Activated CD4-positive, alpha-beta T cell treated with anti-CD3 and anti-CD28 coated beads for 48 hours (primary cell): ENCODE measurements around the gene GPR15.

Experiments
- DNase-seq: peaks from one replicate; pipeline ENCODE4 v3.0.0-alpha.2; 2020

Gene GPR15

DNA sequence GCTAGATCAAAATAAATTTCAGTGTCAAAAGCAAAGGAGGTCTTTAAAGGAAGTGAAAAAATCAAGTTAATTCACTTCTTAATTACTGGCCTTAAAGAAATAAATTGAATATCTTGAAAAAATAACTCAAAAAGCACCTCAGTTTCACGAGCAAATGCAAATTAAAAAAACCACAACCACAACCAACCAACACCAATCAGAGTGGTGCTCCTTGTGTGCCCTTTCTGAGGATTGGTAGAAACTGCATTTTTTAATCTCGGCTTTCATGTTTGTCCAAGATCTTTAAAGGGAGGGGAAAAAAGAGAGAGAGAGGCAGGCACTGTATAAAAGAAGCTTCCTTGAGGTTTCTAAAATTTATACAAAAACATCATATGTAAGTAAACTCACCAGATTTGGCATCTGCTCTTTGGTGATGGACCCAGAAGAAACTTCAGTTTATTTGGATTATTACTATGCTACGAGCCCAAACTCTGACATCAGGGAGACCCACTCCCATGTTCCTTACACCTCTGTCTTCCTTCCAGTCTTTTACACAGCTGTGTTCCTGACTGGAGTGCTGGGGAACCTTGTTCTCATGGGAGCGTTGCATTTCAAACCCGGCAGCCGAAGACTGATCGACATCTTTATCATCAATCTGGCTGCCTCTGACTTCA lies at the start of gene GPR15:
TSS of gene GPR15 (plus strand) at position 357 of the 653 bp plus-strand sequence. CDS start at position 413, 56 bp downstream.
- no peak for DNase-seq

DNA sequence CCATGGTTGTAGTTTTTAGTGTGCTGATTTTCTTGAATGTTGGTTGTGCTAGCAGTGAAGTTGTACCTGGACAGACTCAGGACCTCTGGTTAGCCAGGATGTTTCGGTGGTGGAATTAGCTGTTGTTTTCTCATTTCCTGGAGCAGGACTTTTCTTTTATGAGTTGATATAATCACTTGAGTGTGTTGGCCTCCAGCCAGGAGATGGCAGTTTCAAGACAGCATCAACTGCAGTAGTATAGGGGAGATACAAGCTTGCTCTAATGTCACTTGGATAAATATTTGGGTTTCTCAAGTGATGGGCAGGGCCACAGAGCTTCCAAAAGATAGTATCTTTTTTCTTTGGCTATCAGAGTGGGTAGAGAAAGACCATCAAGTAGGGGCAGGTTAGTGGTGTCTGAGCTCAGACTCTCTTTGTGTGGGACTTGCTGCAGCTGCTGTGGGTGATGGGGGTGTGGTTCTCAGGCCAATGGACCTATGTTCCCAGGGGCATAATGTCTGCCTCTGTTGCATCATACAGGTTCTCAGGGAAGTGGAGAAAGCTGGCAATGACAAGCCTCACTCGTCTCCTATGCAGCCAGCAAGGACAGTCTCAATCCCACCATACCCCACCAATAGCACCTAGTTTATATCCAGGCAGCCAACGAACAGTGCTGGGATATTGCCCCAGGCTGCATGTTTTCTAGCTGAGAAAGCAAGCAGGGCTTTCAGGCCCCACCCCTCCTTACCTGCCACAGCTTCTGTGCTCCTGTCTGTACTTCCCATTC lies 48.9 kb upstream of the GPR15 start:
- DNase-seq, result no peak

DNA sequence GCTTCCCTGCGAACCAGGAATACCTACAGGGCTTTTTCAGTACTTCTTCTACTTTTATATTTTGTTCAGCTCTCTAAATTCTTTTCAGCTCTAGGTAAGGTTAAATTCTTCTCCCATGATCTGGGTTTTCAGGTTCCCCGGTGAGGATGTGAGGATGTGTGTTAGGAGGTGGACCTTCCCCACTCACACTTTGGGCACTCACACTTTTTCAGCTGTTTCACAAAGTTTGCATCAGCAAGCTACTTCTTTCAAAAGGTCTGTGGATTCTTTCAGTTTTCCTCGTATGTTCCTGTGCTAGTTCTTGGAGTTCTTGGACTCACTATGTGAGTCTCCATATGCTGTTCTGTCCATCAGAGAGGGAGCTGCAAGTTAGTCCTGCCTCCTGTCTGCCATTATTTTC lies 48.2 kb upstream of the GPR15 start:
- DNase-seq, result no peak

DNA sequence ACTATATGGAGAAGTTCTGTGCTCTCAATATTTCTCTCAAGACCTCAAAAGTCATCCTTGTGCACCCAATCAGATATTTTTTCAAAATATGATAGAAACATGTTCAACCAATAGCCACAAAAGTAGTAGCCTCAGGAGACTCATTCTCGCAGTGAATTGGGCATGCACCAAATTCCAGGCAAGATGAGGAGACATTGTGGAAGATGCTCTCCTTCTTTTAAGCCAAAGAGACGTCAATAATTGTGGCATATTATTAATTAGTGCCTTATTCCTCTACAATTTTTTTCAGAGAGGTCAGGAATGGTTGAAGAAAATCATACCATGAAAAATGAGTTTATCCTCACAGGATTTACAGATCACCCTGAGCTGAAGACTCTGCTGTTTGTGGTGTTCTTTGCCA lies 34.4 kb upstream of the GPR15 start, which contains the start of gene OR5K2:
TSS of gene OR5K2 (plus strand) at position 301 of the 400 bp plus-strand sequence. CDS start at position 301, 0 bp downstream.
- no peak for DNase-seq

DNA sequence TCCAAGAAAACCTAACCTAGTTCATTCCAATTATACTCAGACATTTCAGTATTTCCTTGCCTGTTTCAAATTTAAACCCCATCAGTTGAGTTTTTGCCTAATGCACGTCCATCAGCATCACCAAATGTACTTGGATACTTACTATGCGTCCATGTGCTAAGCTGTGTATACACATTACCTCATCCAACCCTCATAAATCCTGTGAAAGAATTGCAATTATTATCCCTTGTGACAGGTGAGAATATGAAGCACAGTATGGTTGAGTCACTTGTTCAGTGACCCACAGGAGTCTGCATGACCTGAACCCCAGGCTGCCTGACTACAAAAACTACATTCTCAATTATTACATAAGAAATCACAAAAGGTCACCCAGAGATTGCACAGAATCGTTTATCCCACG lies 31.8 kb upstream of the GPR15 start:
- DNase-seq, result no peak

DNA sequence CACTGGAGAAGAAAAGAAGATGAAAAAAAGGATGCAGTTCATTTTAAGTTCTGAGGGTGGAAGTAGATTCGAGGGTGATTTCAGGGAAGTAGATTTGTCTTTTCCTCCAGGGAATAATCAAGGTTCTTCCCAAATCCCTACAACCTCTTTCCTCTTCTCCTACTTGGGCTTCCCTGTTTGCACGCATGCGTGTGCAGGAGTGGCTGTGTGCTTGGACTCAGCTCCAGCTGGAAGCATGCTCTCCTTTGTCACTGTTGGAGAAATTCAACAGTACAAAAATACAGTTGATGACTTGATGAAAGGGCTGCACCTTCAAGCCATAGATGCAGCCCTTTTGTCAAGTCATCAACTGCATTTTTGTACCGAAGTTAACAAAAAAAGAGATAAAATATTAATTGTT lies 30.5 kb upstream of the GPR15 start:
- no peak for DNase-seq

DNA sequence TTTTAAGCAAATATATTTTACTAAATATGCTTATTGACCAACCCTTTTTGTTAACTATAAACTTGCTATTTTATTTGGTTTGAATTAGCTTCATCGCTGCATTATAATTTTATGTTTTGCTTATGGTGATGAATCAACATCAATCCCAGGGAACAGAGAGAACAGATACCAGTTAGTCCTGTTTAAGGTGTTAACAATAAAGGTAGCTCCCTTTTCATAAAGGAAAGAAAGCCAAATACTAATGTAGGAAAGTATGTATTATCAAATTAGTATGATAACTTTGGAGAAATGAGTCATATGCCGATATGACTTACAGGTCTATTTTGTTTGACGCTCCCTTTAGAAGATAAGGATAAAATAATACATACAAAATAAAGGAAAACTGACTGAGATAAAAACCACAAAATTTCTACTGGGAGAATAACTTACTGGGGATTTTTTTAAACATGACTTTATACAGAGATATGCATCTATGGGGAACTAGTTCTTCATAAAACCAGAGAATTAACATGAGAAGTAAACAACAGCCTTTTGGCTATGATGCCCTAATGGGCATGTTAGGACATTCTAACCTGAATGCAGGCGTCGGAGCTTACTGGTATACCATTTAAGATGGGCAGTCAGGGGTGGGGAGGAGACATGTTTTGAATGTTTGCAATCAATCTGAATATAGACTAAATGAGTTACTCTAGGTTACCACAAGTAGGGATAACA lies 29.8 kb upstream of the GPR15 start:
- DNase-seq, result no peak

DNA sequence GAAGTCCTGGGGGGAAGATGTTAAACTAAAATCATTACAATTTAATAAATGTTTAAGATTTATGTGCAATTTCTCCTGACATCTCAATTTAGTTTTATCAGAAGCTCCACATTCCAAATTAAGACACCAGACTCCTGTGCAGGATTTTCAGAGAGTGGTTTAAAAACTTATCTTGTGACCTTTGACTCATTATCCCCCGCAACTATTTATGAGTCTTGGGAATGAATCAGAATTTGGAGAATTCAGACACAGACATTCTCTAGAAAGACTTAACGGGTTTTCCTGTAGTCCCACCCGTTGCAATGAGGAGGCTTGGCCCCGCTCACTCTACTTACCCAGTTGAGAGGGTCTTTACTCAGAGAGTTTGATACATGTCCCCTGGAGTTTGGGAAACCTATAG lies 27.2 kb upstream of the GPR15 start:
- DNase-seq, result no peak

DNA sequence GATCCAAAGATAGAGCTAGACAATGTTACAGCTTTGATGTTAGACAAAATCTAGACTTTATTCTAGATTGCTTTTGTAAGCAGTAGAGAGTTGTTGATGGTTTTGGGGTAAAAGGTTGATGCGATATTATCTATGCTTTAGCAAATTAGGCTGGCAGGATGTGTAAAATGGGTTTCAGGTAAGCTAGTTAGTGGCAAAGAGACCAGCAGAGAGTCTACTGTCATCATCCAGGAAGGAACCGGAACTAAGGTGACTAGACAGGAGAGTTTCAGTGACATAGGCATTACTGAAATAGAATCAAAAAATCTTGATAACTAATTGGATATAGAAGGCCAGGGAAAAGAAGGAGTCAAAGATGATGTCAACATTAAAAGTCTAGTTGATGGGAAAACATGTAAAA lies 23.2 kb upstream of the GPR15 start:
- no peak for DNase-seq

DNA sequence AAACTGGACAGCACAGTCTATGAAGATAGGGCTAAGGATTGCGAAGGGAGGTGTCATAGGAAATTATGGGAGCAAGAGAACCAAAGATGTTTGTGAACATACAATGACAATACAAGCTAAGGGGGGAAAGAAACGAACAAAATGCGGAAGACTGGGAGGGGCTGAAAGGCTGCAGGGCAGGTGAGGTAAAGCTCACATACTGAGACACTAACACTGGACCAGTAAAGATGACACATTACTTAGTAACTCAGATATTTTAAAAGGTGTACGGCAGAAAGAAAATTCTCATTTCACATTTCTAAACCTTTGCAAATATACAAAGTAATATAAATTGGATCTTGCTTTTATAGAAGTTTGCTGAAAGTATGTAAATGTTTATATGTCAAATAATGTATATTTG lies 19.2 kb upstream of the GPR15 start:
- DNase-seq, result no peak

DNA sequence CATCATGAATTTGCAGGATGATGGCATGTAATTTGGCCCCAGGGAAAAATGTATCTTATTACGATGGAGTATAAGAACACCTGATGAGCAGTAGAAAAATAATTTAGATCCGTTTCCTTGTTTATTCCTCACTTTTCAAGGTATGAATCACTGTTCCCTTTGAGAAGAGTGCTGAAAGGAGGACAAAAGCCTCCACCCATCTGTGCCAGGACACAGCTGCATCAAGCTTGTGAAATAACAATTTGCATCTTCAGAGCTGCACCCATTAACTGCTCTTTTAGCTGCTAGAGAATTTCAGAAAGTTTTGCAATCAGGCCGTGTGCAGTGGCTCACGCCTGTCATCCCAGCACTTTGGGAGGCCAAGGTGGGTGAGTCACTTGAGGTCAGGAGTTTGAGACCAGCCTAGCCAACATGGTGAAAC lies 18.7 kb upstream of the GPR15 start:
- peak; percentile 34 for DNase-seq

DNA sequence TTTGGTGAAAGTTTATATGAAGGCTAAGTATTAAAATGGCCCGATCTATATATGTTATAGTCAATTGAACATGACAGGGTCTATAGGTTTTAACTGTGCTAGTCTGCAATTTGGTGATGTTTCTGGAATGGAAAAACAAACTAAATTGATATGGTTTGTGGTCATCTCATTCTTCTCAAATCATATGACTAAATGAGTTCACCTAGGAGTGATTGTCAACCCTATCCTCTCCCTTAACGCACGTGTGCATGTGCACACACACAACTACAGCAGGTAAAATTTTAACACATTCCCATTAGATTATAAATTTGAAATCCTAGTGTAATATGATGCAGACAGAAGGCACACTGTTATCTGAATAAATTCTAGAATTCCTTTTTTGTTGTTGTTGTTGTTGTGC lies 18.0 kb upstream of the GPR15 start:
- DNase-seq, result no peak

DNA sequence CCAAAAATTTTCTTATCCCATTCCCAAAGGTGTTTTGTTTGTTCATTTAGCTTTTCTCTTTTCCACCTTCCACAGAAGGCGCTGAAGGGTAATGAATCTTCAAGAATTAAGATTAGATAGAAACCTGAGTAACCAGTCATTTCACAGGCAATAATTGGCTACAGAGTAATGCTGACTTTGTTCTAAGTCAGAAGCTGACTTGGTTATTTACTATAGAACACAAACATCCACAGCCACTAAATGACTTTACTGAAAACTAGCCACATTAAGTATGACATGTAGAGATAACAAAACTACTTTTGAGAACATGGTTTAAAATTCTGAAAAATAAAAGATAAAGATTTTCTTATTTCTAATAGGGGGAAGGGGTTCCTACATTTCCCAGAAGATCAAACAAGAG lies 16.8 kb upstream of the GPR15 start:
- DNase-seq, result no peak

DNA sequence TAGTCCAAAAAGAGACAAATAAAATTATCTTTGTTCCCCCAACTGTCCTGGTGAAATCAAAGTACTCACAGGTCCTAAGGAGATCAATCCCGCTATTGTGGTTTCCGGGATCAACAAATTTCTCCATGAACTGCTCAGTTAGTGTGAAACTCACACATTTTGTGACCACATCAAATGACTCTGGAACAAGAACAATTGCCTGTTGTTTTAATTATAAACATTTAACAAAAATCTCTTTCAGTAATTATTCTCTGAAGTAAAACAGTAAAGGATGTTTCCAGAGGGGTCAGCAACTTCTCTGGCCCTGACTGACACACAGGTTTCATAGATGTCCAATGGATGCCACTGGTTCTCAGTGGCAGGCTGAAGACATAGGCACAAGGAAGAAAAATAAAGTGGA lies 13.0 kb upstream of the GPR15 start:
- DNase-seq, result no peak

DNA sequence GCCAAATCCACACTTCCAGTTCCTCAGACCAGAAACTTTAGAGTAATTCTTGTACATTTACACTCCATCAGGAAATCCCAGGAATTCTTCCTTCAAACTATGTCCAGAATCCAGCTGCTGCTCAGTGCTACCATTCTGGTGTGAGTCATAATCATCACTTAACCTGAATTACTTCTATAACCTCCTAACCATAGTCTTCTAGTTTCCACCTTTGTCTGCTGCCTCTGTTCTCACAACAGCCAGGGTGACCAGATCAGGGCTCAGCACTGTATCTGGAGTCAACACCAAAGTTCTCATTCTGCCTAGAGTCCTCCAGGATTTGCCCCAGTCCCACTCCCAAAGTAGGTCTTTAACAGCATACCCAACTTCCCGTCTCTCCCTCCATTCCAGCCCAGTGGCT lies 12.4 kb upstream of the GPR15 start:
- peak; percentile 36 for DNase-seq

DNA sequence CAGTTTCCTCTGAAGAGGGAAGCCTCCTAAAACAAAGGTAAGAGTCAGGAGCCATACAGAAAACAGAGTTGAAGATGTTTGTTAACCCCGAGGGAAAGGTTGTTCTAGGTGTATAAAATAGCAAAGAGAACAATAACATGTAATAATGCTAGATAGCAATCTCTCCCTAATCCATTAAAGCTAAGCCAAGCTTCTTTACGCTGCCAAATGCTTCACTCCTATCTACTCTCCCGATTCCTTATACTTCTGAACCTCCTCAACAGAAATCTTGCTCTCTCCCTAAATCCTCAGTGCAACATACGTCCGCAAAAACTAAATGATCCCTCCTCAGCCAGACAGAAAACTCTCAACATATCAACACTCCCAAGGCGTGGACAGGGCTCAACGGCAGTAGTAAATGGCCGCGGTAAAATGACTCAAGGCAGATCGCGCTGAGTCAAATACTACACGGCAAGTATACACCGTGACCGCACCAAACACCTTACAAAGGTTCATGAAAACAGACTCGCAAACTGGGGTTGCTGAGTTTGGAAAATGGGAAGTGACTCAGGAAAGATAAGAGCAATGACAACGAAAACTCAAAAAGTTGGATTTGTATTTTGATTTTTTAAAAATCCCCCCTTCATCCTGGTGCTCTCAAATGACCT lies 9.8 kb upstream of the GPR15 start:
- peak; percentile 77 for DNase-seq

DNA sequence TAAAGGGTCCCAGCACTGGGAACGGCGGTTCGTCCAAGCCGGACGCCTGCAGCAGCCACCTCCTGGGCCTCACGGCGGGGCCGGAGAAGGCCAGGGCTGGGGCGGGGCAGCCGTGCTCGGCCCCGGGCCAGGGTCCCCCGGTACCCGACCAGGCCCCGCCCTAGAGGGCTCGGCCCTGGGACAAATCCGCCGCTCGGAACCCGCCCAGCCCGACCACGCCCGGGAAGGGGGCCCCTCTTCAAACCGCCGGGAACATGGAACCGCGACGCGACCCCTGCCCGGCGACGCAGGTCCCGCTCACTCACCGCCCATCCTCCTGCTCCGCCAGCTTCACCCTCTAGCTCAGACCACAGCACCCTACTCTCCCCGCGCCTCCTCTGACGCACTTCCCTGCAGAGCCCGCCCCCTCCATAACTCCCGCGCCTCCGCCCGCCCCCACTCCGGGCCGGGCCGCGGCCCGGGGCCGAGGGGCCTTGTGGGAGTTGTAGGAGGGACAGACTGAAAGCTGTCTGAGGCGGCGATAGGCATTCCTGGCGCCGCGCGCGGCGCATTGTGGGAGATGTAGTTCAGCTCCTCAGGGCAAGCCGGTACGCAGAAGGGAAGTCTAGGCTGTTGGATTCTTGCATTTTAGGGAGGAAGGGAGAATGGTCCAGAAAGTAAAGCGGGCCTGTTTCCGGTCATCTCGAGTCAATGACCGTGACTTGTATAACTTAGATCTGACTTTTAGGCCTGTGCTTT lies 9.1 kb upstream of the GPR15 start, which contains the start of gene CLDND1:
TSS of gene CLDND1 (minus strand) at position 359 of the 738 bp plus-strand sequence. CDS start 1,478 bp downstream, outside the sequence.
- DNase-seq, result peak; percentile 96

DNA sequence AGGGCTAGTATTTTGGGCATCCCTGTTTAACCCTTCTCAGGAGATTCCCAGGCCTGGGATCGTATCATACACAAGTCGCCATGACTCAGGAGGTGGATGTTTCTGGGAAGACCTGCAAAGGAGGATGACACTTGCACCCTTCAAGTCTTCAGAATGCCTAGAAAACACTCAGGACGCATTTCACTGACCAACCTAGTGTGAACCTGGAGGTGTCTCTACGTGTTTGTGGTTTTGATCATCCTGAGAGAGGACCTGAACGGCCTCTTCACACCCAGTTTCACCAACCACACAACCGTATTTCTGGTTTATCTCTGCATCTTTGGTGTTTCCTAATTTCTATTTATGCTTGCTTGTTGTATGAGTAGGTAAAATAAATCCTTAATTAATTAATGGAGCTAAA lies 6.3 kb upstream of the GPR15 start:
- no peak for DNase-seq

DNA sequence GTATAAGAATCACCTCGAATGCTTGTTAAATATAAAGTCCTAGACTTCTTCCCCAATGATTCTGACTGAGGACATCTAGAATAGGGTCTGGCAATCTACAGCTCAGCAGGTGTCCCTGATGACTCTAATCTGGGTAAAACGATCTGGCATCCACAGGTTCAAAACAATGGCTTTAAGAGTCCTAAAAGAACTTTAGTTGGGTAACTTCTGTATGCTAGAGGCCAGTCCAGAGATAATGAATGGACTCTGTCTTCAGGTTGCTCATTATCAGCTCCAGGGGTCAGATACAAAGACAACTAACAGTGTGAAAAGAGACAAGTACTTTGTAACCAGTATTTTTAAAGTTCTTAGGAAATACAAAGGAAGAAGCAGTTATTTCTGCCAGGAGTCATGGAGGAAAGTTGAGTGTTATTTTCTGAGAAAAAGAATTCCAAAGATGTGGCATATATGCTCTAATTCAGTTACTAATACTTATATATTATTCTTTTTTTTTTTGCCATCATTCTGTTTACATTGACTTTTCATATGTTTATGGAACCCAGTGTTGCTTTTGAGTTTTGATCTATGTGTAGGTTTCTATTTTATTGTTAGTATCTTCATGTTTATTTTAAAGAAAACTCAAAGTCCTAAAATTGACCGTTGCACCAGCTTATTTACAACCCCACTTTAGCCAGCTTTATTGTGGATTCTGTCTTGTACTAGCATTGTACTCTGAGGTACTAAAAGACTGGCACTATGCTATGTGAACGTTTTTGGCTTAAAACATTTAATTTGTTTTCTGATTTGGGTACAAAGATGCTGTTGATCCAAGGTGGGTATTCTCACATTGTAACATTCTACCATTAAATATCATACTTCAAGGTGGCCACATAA lies 3.1 kb upstream of the GPR15 start:
- DNase-seq, result no peak

DNA sequence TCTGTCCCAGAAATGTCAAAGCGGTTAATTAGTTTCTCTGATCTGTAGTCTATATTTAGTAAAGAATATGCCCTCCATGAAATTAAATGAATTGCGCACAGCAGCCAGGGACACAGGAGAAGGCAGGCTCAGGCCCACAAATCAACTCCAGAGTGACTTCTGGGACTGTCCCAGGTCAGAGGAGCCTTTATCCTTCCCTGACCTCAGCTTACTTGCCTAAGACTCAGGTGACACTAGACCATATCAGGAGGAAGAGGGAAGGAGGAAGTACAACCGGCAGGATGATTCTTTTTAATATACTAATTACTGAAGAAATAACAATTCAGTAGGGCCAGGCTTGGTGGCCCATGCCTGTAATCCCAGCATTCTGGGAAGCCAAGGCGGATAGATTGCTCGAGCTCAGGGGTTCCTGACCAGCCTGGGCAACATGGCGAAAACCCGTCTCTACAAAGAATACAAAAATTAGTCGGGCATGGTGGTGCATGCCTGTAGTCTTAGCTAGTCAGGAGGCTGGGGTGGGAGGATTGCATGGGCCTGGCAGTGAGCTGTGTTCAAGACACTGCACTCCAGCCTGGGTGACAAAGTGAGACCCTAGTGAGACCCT lies 1.8 kb upstream of the GPR15 start:
- no peak for DNase-seq

DNA sequence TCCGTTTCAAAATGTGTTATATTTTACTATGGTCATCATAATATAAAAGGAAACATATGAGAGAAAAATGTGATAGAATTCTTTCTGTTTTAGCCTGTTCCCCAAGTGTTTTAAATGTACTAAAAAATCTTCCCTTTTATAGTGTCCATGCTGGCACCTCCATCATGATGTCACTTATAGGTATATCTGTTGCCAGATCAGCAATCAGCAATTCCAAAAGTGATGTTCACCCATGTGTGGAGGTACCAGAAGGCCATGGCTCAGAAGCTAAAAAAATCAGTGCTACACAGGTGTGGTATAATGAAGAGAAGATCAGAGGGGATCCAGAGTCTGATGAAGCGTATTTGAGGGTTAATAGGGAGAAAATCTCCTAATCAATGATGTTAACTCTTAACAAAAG lies 1.1 kb upstream of the GPR15 start:
- no peak for DNase-seq
